NCI-H187 (cell line): ENCODE data around the gene KCNA3.

ENCODE experiments used
- DNase-seq, 2 experiments: peaks; one replicate each; lab custom pipeline; 2025; lab: John Stamatoyannopoulos, UW

KCNA3 gene

GRCh38 chr1:110674337-110675059 is at the start of gene KCNA3:
TSS of gene KCNA3 (minus strand) at chr1:110674940. CDS start at chr1:110674809, 131 bp downstream.
- DNase-seq, result no peak

- DNase-seq, result no peak
Measured at GRCh38 chr1:110722807-110723206, 48.1 kb upstream of the KCNA3 start.

GRCh38 chr1:110719908-110720307 is 45.2 kb upstream of the KCNA3 start:
- DNase-seq, result no peak

GRCh38 chr1:110718452-110718851 is 43.7 kb upstream of the KCNA3 start:
- no peak for DNase-seq

GRCh38 chr1:110717179-110717578 is 42.4 kb upstream of the KCNA3 start:
- no peak for DNase-seq

GRCh38 chr1:110714374-110714995 is 39.7 kb upstream of the KCNA3 start:
- DNase-seq, result no peak

- no peak for DNase-seq
Measured at GRCh38 chr1:110713221-110713620, 38.5 kb upstream of the KCNA3 start.

- DNase-seq, result no peak
Measured at GRCh38 chr1:110710314-110710713, 35.6 kb upstream of the KCNA3 start.

- DNase-seq, result no peak
Measured at GRCh38 chr1:110708974-110709440, 34.3 kb upstream of the KCNA3 start.

- no peak for DNase-seq
Measured at GRCh38 chr1:110707232-110707631, 32.5 kb upstream of the KCNA3 start.

- DNase-seq, result no peak
Measured at GRCh38 chr1:110706621-110707020, 31.9 kb upstream of the KCNA3 start.

- DNase-seq, result no peak
Measured at GRCh38 chr1:110702260-110702659, 27.5 kb upstream of the KCNA3 start.

GRCh38 chr1:110700767-110701166 is 26.0 kb upstream of the KCNA3 start:
- DNase-seq, result no peak

GRCh38 chr1:110697606-110698005 is 22.9 kb upstream of the KCNA3 start:
- no peak for DNase-seq

GRCh38 chr1:110696818-110697217 is 22.1 kb upstream of the KCNA3 start:
- no peak for DNase-seq

- DNase-seq, result no peak
Measured at GRCh38 chr1:110690709-110691365, 16.1 kb upstream of the KCNA3 start.

GRCh38 chr1:110689868-110690267 is 15.1 kb upstream of the KCNA3 start:
- DNase-seq, result no peak

- no peak for DNase-seq
Measured at GRCh38 chr1:110688514-110688913, 13.8 kb upstream of the KCNA3 start.

GRCh38 chr1:110687250-110687649 is 12.5 kb upstream of the KCNA3 start:
- DNase-seq, result no peak

- DNase-seq, result no peak
Measured at GRCh38 chr1:110686188-110686587, 11.4 kb upstream of the KCNA3 start.

- DNase-seq, result no peak
Measured at GRCh38 chr1:110684491-110684890, 9.8 kb upstream of the KCNA3 start.

GRCh38 chr1:110682898-110683297 is 8.2 kb upstream of the KCNA3 start:
- no peak for DNase-seq
